OCI-LY7 (cell line): ENCODE results near the gene DNMT3B.

Experiments used
- EZH2phosphoT487 ChIP-seq: fragments of 200-600 bp; sonication (generic); IDR thresholded peaks from 2 replicates; pipeline ENCODE4 v1.6.1; 2018; ENCODE audit warnings: low read depth, borderline replicate concordance, mild to moderate bottlenecking, mixed run types, antibody characterized with exemption, low read length, moderate library complexity, mixed read lengths
- TF ChIP-seq, protein P1 (sequence below): fragments of 200-600 bp; sonication (generic); conservative IDR thresholded peaks from 2 replicates; pipeline ENCODE4 v1.5.1; 2014; ENCODE audit warnings: mild to moderate bottlenecking, antibody characterized with exemption, low read length, moderate library complexity, mixed read lengths

DNA sequence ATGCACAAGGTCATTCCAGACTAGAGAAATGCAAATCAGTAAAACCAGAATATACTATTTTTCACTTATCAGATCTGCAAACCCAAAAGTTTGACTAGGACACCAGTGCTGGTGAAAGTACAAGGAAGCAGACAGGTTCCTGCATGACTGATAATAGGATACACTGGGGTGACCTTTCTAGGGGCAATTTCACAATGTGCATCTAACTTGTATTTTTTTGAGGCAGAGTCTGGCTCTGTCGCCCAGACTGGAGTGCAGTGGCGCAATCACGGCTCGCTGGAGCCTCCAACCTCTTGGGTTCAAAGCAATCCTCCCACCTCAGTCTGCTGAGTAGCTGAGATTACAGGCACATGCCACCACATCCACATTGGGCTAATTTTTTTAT, 30.3 kb upstream of the DNMT3B start:
- TF ChIP-seq, protein P1, sequence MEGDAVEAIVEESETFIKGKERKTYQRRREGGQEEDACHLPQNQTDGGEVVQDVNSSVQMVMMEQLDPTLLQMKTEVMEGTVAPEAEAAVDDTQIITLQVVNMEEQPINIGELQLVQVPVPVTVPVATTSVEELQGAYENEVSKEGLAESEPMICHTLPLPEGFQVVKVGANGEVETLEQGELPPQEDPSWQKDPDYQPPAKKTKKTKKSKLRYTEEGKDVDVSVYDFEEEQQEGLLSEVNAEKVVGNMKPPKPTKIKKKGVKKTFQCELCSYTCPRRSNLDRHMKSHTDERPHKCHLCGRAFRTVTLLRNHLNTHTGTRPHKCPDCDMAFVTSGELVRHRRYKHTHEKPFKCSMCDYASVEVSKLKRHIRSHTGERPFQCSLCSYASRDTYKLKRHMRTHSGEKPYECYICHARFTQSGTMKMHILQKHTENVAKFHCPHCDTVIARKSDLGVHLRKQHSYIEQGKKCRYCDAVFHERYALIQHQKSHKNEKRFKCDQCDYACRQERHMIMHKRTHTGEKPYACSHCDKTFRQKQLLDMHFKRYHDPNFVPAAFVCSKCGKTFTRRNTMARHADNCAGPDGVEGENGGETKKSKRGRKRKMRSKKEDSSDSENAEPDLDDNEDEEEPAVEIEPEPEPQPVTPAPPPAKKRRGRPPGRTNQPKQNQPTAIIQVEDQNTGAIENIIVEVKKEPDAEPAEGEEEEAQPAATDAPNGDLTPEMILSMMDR = no peak
- no peak for TF ChIP-seq EZH2phosphoT487
